GM12878 (cell line): ENCODE measurements around the gene JAKMIP1.

Experiments used
- BMI1 ChIP-seq: fragments of 450-650 bp; IDR thresholded peaks from 2 replicates; pipeline ENCODE4 v1.6.1; 2016; ENCODE audit warnings: mild to moderate bottlenecking, moderate library complexity, borderline replicate concordance
- CEBPB ChIP-seq, 2 experiments: fragments of 150-350 bp in 1 of 2; IDR thresholded peaks; 2 replicates each; pipeline ENCODE4 v1.6.1; 2012 to 2014; ENCODE audit warnings: low read depth in 2 of 2, low read length in 2 of 2, borderline replicate concordance in 1 of 2, inconsistent platforms in 1 of 2
- GABPA ChIP-seq: IDR thresholded peaks from 2 replicates; pipeline ENCODE4 v1.6.1; 2014; ENCODE audit warnings: antibody characterized with exemption, low read depth, mild to moderate bottlenecking, inconsistent platforms
- MYC ChIP-seq: IDR thresholded peaks from 2 replicates; pipeline ENCODE4 v1.6.1; 2011; ENCODE audit warnings: mild to moderate bottlenecking, low read length, moderate library complexity, inconsistent platforms; ENCODE audit not compliant: insufficient read depth, insufficient replicate concordance, insufficient read length, severe bottlenecking
- POLR2AphosphoS5 ChIP-seq: IDR thresholded peaks from 2 replicates; pipeline ENCODE4 v1.6.1; 2011; ENCODE audit warnings: mild to moderate bottlenecking, low read length, inconsistent platforms
- RAD51 ChIP-seq: fragments of 450-650 bp; IDR thresholded peaks from 2 replicates; pipeline ENCODE4 v1.6.1; 2016; ENCODE audit warnings: moderate library complexity, mild to moderate bottlenecking, inconsistent platforms
- TF ChIP-seq, protein P1 (sequence below), 3 experiments: IDR thresholded peaks in 2 of 3; conservative IDR thresholded peaks in 1 of 3; 2 replicates each; pipeline ENCODE4 v1.5.1; 2011; ENCODE audit warnings: low read depth in 3 of 3, low read length in 3 of 3, mild to moderate bottlenecking in 3 of 3, control low read depth in 2 of 3, moderate library complexity in 2 of 3, inconsistent platforms in 1 of 3, mixed read lengths in 1 of 3; ENCODE audit not compliant: control insufficient read depth in 2 of 3, insufficient read depth in 1 of 3; ENCODE audit errors: extremely low read depth in 1 of 3
- TF ChIP-seq, protein P2 (sequence below): IDR thresholded peaks from 2 replicates; pipeline ENCODE4 v1.6.1; 2012; ENCODE audit warnings: mild to moderate bottlenecking, low read depth, low read length

DNA sequence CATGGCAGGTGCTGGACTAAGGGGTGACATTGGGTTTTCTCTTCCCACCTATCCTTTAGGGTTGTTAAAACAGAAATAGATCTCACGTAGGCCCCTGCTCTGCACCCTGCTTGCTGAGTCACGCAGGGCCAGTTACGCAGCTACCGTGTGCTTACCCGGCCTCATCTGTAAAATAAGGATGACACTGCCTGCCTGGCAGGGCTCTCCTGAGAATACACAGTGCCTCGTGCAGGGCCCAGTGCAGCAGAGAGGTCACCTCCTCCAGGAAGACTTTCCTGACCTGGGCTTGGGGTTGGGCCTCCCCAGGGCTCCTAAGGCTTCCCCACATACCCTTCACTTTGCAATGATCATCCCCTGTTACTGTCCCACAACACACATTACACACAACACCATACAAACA, 33.6 kb upstream of the JAKMIP1 start:
- TF ChIP-seq RAD51 (no peak), GABPA (no peak), CEBPB (IDR thresholded peaks at IDR 0.05; ENCODE audit: borderline replicate concordance in 1 of 2, low read depth in 2 of 2, low read length in 2 of 2) (no peak), MYC (no peak), POLR2AphosphoS5 (no peak), BMI1 (no peak)
- TF ChIP-seq, protein P1, sequence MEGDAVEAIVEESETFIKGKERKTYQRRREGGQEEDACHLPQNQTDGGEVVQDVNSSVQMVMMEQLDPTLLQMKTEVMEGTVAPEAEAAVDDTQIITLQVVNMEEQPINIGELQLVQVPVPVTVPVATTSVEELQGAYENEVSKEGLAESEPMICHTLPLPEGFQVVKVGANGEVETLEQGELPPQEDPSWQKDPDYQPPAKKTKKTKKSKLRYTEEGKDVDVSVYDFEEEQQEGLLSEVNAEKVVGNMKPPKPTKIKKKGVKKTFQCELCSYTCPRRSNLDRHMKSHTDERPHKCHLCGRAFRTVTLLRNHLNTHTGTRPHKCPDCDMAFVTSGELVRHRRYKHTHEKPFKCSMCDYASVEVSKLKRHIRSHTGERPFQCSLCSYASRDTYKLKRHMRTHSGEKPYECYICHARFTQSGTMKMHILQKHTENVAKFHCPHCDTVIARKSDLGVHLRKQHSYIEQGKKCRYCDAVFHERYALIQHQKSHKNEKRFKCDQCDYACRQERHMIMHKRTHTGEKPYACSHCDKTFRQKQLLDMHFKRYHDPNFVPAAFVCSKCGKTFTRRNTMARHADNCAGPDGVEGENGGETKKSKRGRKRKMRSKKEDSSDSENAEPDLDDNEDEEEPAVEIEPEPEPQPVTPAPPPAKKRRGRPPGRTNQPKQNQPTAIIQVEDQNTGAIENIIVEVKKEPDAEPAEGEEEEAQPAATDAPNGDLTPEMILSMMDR (IDR thresholded peaks at IDR 0.05 in 2 of 3, conservative IDR thresholded peaks at IDR 0.05 in 1 of 3; ENCODE audit: control insufficient read depth in 2 of 3, extremely low read depth in 1 of 3, insufficient read depth in 1 of 3, low read depth in 3 of 3, low read length in 3 of 3): no peak
- TF ChIP-seq, protein P2, sequence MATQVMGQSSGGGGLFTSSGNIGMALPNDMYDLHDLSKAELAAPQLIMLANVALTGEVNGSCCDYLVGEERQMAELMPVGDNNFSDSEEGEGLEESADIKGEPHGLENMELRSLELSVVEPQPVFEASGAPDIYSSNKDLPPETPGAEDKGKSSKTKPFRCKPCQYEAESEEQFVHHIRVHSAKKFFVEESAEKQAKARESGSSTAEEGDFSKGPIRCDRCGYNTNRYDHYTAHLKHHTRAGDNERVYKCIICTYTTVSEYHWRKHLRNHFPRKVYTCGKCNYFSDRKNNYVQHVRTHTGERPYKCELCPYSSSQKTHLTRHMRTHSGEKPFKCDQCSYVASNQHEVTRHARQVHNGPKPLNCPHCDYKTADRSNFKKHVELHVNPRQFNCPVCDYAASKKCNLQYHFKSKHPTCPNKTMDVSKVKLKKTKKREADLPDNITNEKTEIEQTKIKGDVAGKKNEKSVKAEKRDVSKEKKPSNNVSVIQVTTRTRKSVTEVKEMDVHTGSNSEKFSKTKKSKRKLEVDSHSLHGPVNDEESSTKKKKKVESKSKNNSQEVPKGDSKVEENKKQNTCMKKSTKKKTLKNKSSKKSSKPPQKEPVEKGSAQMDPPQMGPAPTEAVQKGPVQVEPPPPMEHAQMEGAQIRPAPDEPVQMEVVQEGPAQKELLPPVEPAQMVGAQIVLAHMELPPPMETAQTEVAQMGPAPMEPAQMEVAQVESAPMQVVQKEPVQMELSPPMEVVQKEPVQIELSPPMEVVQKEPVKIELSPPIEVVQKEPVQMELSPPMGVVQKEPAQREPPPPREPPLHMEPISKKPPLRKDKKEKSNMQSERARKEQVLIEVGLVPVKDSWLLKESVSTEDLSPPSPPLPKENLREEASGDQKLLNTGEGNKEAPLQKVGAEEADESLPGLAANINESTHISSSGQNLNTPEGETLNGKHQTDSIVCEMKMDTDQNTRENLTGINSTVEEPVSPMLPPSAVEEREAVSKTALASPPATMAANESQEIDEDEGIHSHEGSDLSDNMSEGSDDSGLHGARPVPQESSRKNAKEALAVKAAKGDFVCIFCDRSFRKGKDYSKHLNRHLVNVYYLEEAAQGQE: no peak
